IgD-negative memory B cell (primary cell): ENCODE data around the gene DMTF1. TPM values are rescaled to one million over a fixed set of nuclear protein-coding genes. Genes with fewer than 3 reads are reported as not detected.

Experiments
- H3K27ac Mint-ChIP-seq, 3 donors: one replicate each; pipeline ENCODE4 v1.8.0; 2020 to 2022; ENCODE audit warnings: mild to moderate bottlenecking in 3 of 3, mixed read lengths in 3 of 3, moderate library complexity in 1 of 3
- H3K27me3 Mint-ChIP-seq: one replicate; pipeline ENCODE4 v1.8.0; 2021; ENCODE audit warnings: mixed read lengths
- H3K36me3 Mint-ChIP-seq: one replicate; pipeline ENCODE4 v1.8.0; 2020; ENCODE audit warnings: mild to moderate bottlenecking, mixed read lengths
- H3K4me1 Mint-ChIP-seq, 3 donors: one replicate each; pipeline ENCODE4 v1.8.0; 2020 to 2022; ENCODE audit warnings: mixed read lengths in 3 of 3, mild to moderate bottlenecking in 1 of 3
- H3K4me3 Mint-ChIP-seq, 4 donors: one replicate each; pipeline ENCODE4 v1.8.0; 2020 to 2022; ENCODE audit warnings: mild to moderate bottlenecking in 4 of 4, mixed read lengths in 4 of 4, moderate library complexity in 3 of 4
- H3K9me3 Mint-ChIP-seq, 3 donors: one replicate each; pipeline ENCODE4 v1.8.0; 2020 to 2021; ENCODE audit warnings: mixed read lengths in 3 of 3, mild to moderate bottlenecking in 1 of 3
- polyA plus RNA-seq: library from polyadenylated mRNA; unstranded; fragments of 300-500 nt; fragmentation: Illumina TruSeq; gene quantifications from one replicate; pipeline ENCODE4 v1.2.3, GENCODE V29; 2021

Gene DMTF1
- polyA plus RNA-seq, 1 donor from 2014 or later = 35.1 TPM

DNA sequence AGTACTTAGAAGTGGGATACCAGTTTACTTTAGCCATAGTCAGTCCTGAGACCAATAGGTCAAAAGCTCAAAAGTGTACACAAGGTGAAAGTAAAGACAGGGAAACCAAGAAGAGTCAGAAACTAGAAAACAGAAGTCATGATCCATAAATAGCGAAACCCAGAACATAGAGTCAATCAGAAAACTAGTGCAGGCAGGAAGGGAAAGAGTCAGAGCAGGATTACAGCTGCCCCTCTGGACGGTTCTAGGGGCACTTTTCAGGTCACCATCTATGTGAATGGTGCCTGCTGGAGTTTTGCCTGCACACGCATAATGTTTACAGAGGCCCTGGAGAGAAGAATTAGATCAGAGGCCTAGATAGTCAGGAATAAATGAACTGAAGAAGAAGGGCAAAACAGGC is 22.4 kb upstream of the DMTF1 start:
- Mint-ChIP-seq H3K9me3 (no peaks in the 10 kb centered on the region), H3K27ac (no peak overlapping the region), H3K4me1 (peaks cover 3 to 14% (median 13%) of the 10 kb centered on the region in 3 donors), H3K36me3 (peaks cover 2% of the 10 kb centered on the region), H3K27me3 (peaks cover 5% of the 10 kb centered on the region), H3K4me3 (no peak overlapping the region)

- Mint-ChIP-seq H3K36me3 (peaks cover 4% of the 10 kb centered on the region), H3K27me3 (no peaks in the 10 kb centered on the region), H3K4me3 (no peak overlapping the region), H3K27ac (no peak overlapping the region), H3K4me1 (peaks cover 3 to 14% (median 13%) of the 10 kb centered on the region in 3 donors), H3K9me3 (no peaks in the 10 kb centered on the region)
Observed at GRCh38 chr7:87131771-87132170, 20.5 kb upstream of the DMTF1 start.

- no peak overlapping the region for H3K4me3 Mint-ChIP-seq
- H3K4me1 Mint-ChIP-seq = peaks cover 5 to 8% (median 8%) of the 10 kb centered on the region in 3 donors
- H3K36me3 Mint-ChIP-seq = peaks cover 8% of the 10 kb centered on the region
- H3K27me3 Mint-ChIP-seq = no peaks in the 10 kb centered on the region
- no peaks in the 10 kb centered on the region for H3K9me3 Mint-ChIP-seq
- H3K27ac Mint-ChIP-seq = no peak overlapping the region
Observed at GRCh38 chr7:87137271-87137670, 15.0 kb upstream of the DMTF1 start.

DNA sequence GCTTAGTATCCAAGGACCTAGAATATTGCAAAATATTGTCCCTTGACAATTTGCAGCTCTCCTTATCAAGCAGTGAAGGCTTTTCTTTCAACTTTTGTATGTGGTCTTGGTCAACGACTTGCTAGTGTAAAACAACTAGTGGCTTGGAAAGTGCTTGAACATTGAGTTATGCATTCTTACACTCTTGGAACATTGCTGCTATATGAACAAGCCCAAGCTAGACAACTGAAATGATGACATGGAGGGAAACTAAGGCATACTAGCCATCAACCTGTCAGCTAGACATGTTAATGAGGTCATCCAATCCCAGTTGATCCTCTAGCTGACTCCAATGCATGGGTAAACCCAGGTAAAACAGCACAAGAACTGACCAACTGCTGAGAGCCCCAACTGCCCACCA is 12.7 kb upstream of the DMTF1 start:
- Mint-ChIP-seq H3K36me3 (peaks cover 6% of the 10 kb centered on the region), H3K4me1 (peaks cover 7 to 11% (median 7%) of the 10 kb centered on the region in 3 donors), H3K9me3 (no peaks in the 10 kb centered on the region), H3K27ac (no peak overlapping the region), H3K4me3 (no peak overlapping the region), H3K27me3 (no peaks in the 10 kb centered on the region)

GRCh38 chr7:87140271-87140748 is 11.9 kb upstream of the DMTF1 start:
- Mint-ChIP-seq H3K4me1 (peaks cover 11 to 15% (median 11%) of the 10 kb centered on the region in 3 donors), H3K36me3 (peaks cover 6% of the 10 kb centered on the region), H3K27me3 (no peaks in the 10 kb centered on the region), H3K27ac (no peak overlapping the region), H3K4me3 (no peak overlapping the region), H3K9me3 (no peaks in the 10 kb centered on the region)

DNA sequence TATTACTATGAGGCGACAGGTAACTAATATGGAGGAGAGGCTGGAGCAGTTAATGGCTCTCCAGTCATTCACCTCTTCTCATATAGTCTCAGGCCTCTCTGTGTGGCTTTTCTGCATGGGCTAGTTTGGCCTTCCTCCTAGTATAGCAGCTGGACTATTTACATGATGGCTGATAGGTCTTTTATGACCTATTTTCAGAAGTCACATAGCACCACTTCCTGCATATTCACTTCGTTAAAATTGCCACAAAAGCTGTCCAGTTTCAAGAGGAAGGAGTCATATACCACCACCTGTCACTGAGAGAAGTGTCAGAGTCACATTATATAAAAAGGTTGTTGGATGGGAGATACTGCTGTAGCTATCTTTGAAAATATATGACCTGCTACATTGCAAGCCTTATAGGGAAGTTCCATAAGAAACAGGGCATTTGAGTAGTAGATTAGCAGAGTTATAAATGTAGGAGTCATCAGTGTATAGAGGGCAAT is 8.0 kb upstream of the DMTF1 start:
- Mint-ChIP-seq H3K27me3 (no peaks in the 10 kb centered on the region), H3K4me1 (peaks cover 11 to 15% (median 14%) of the 10 kb centered on the region in 3 donors), H3K9me3 (no peaks in the 10 kb centered on the region), H3K4me3 (no peak overlapping the region), H3K27ac (peak overlapping the region in 1 of 3 donors; percentile 12), H3K36me3 (no peaks in the 10 kb centered on the region)

DNA sequence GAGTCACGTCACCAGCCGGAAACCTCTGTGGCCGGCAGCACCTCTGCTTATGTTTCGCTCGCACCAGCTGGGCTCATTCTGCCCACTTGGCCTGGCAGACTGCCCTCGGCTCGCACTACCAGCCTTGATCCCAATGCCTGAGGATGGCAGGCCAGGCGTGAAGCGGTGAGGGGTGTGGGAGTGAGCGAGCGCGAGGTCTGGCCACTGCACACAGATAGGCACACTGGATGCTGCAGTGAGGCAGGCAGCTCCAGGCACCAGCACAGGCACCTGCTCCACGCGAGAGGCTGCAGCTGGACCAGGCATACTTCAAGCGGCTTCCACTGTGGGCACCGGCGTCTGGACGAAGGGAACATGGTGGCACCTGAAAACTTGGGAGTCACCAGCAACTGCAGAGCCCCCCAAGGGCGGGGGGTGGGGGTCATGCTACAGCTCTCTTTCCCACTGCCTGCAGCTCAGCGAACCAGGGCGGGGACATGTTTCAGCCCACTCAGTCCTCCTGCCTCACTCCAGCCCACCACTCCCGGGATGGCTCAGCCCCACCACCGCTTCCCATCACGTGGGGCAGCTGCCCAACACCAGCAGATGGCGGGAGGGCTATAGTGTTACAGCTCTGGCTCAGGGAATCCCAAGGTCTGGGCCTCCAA is 5.4 kb upstream of the DMTF1 start:
- peak overlapping the region in 1 of 3 donors; percentile 20 for H3K27ac Mint-ChIP-seq
- H3K9me3 Mint-ChIP-seq = no peaks in the 10 kb centered on the region
- H3K27me3 Mint-ChIP-seq = no peaks in the 10 kb centered on the region
- H3K4me1 Mint-ChIP-seq = peaks cover 13 to 20% (median 15%) of the 10 kb centered on the region in 3 donors
- H3K36me3 Mint-ChIP-seq = no peaks in the 10 kb centered on the region
- no peak overlapping the region for H3K4me3 Mint-ChIP-seq

- Mint-ChIP-seq H3K27me3 (no peaks in the 10 kb centered on the region), H3K9me3 (no peaks in the 10 kb centered on the region), H3K27ac (peak overlapping the region in 1 of 3 donors; percentile 20), H3K4me3 (no peak overlapping the region), H3K36me3 (no peaks in the 10 kb centered on the region), H3K4me1 (peaks cover 13 to 21% (median 17%) of the 10 kb centered on the region in 3 donors)
Observed at GRCh38 chr7:87147500-87147899, 4.8 kb upstream of the DMTF1 start.

DNA sequence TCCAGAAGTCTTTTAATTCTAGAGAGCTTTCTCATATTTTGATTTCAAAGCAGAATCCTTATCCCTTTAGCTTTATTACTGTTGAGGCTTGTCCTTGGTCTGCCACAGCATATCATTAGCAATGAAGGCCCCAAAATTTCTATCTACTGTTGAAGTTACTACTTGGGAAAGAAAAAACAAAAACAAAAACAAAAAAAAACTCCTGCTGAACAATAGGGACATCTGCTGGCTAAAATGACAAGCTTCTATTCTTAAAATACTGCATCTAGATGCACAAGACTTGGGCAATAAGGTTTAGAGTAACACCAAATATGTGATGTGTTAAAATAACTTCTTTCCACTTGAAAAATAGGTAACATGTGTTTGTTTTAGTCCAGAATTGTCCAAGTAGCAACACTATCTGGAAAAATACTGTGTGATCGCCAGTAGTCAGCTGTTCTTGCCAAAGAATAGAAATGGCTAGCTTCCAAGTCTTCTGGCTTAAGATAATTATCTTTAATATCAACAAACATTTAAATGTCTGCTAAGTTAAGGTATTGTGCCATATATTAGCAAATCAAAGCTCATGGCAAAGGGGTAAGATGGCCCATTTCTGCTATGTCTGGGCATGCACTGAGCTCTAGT is 3.8 kb upstream of the DMTF1 start:
- Mint-ChIP-seq H3K4me3 (peak overlapping the region in 1 of 4 donors; percentile 9), H3K4me1 (peaks cover 15 to 25% (median 24%) of the 10 kb centered on the region in 3 donors), H3K27ac (no peak overlapping the region), H3K9me3 (no peaks in the 10 kb centered on the region), H3K36me3 (peaks cover 3% of the 10 kb centered on the region), H3K27me3 (no peaks in the 10 kb centered on the region)

GRCh38 chr7:87151002-87151728 is 1.1 kb upstream of the DMTF1 start:
- Mint-ChIP-seq H3K36me3 (peaks cover 6% of the 10 kb centered on the region), H3K4me1 (peaks cover 20 to 33% (median 30%) of the 10 kb centered on the region in 3 donors), H3K27me3 (no peaks in the 10 kb centered on the region), H3K27ac (peak overlapping the region in 2 of 3 donors; percentile 91 to 98), H3K9me3 (no peaks in the 10 kb centered on the region), H3K4me3 (peak overlapping the region; percentile 93 to 100 (median 96))

DNA sequence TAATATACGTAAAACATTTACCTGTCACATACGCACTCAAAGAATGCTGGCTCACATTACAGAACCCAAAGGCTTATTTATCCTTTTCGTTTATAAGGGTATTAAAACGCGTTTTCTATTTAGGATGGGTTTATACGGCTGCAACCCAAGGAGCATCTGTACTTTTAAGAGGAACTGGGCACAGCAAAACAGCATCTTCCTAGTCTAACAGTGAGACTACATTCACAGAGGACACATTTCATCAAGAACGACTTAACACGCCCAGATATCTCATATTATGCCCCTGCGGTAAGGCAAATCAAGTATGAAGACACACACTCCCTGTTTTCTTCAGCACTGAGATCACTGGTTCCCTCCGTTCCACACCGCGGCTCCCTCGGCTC is 533 bp upstream of the DMTF1 start:
- H3K4me1 Mint-ChIP-seq = peaks cover 26 to 38% (median 35%) of the 10 kb centered on the region in 3 donors
- peaks cover 6% of the 10 kb centered on the region for H3K36me3 Mint-ChIP-seq
- H3K27me3 Mint-ChIP-seq = no peaks in the 10 kb centered on the region
- peak overlapping the region; percentile 91 to 99 (median 98) for H3K27ac Mint-ChIP-seq
- H3K4me3 Mint-ChIP-seq = peak overlapping the region; percentile 93 to 100 (median 96)
- no peaks in the 10 kb centered on the region for H3K9me3 Mint-ChIP-seq

GRCh38 chr7:87152897-87153641 is 816 bp downstream of the DMTF1 start:
- Mint-ChIP-seq H3K27me3 (no peaks in the 10 kb centered on the region), H3K4me1 (peaks cover 34 to 52% (median 48%) of the 10 kb centered on the region in 3 donors), H3K4me3 (peak overlapping the region; percentile 93 to 100 (median 96)), H3K9me3 (no peaks in the 10 kb centered on the region), H3K36me3 (peaks cover 6% of the 10 kb centered on the region), H3K27ac (peak overlapping the region; percentile 91 to 99 (median 98))

DNA sequence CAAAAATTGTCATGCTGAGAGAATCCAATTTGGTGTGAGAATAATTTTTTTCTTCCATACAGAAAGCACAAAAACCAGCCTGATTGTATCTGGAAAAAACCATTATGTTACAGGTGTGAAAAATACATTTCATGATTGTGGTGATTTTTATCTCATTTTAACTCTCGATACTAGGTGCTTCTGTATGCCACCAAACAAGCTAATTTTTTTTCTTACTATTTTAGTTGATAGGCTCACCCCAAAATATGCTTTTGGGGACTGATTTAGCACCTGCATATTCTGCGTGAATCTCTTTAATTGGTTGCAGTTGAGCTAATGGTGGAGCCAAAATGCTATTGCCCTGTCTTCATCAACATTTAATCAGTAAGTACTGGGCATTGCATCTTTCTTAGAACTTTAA is 1.9 kb downstream of the DMTF1 start:
- Mint-ChIP-seq H3K27me3 (no peaks in the 10 kb centered on the region), H3K9me3 (no peaks in the 10 kb centered on the region), H3K27ac (peak overlapping the region in 1 of 3 donors; percentile 22), H3K4me3 (peak overlapping the region; percentile 82 to 100 (median 94)), H3K4me1 (peaks cover 34 to 53% (median 51%) of the 10 kb centered on the region in 3 donors), H3K36me3 (peaks cover 6% of the 10 kb centered on the region)

GRCh38 chr7:87154569-87154968 is 2.3 kb downstream of the DMTF1 start:
- peak overlapping the region; percentile 12 to 93 (median 76) for H3K4me3 Mint-ChIP-seq
- peak overlapping the region in 2 of 3 donors; percentile 22 to 60 for H3K27ac Mint-ChIP-seq
- peaks cover 6% of the 10 kb centered on the region for H3K36me3 Mint-ChIP-seq
- H3K27me3 Mint-ChIP-seq = no peaks in the 10 kb centered on the region
- peaks cover 38 to 58% (median 55%) of the 10 kb centered on the region in 3 donors for H3K4me1 Mint-ChIP-seq
- H3K9me3 Mint-ChIP-seq = no peaks in the 10 kb centered on the region
